Motor neuron (in vitro differentiated cells): Measurements from ENCODE around the gene ZSCAN25. TPM values are rescaled to one million over a fixed set of nuclear protein-coding genes. Genes with fewer than 3 reads are reported as not detected.

ENCODE experiments used
- ATAC-seq, 8 experiments: fragments of 200-7000 bp; cut with Tn5 transposase; replicated peaks in 6 of 8; 2 replicates each; pipeline ENCODE4 v1.8.0; 2021; ENCODE audit warnings: mild to moderate bottlenecking in 8 of 8, moderate library complexity in 8 of 8
- H3K27ac ChIP-seq, 2 donors: fragments of 250-450 bp; sonication (Bioruptor Pico); 2 replicates each; pipeline ENCODE4 v1.9.0; 2021; ENCODE audit warnings: antibody characterized with exemption in 2 of 2, mild to moderate bottlenecking in 2 of 2, moderate library complexity in 1 of 2
- H3K4me1 ChIP-seq, 2 donors: fragments of 250-450 bp; sonication (Bioruptor Pico); replicated peaks in 1 of 2; 2 replicates each; pipeline ENCODE4 v1.6.1; 2021; ENCODE audit warnings: antibody characterized with exemption in 2 of 2, mild to moderate bottlenecking in 2 of 2, moderate library complexity in 1 of 2
- H3K4me3 ChIP-seq, 5 donors: fragments of 250-450 bp; sonication (Bioruptor Pico); 2 replicates each; pipeline ENCODE4 v1.9.0; 2021; ENCODE audit warnings: antibody characterized with exemption in 5 of 5, mild to moderate bottlenecking in 5 of 5, moderate library complexity in 4 of 5
- WGBS, 10 experiments: fragments of 450-650 bp; shearing (Covaris generic); methylation state at CpG; one replicate each; pipeline ENCODE4 v1.0.0; 2022; 5-methylcytosine and 5-hydroxymethylcytosine counted together
- in situ Hi-C, 9 experiments: fragments of 400-800 bp; cut with MboI; loops; one replicate each; pipeline ENCODE4 v1.15.0; 2021; ENCODE audit warnings: low sequenced_read_pairs in 9 of 9, low pct_unique_long_range_greater_than_20kb in 2 of 9; ENCODE audit not compliant: unreplicated experiment in 9 of 9
- total RNA-seq, 8 experiments: library from RNA; unstranded; fragments of 300-600 nt; gene quantifications; 2 replicates each; pipeline versions ENCODE4 v1.2.3 to v1.2.4, GENCODE V29; 2022

Gene ZSCAN25
- total RNA-seq, 8 experiments from 2014 or later, result 8.2 to 22.4 (median 12.7) TPM

- WGBS, 10 experiments, result 20 to 100% (median 69%) methylated on average over 1 to 6 of the region's 34 CpGs; no CpG with 5 or more reads in 3 of the 10 experiments
- peak in 1 of 8 experiments; percentile 13 for ATAC-seq
Measured at GRCh38 chr7:99597762-99598501, 18.8 kb upstream of the ZSCAN25 start, which contains the start of gene TMEM225B. TSS of gene TMEM225B (plus strand) at chr7:99598267. CDS start at chr7:99604389, 6,122 bp downstream.

GRCh38 chr7:99599836-99600235 is 16.9 kb upstream of the ZSCAN25 start:
- no peak for ATAC-seq
- WGBS, 10 experiments, result 69 to 87% (median 80%) methylated on average over 1 to 4 of the region's 4 CpGs; no CpG with 5 or more reads in 7 of the 10 experiments
- Histone ChIP-seq H3K27ac (no peak overlapping the region), H3K4me3 (no peak overlapping the region), H3K4me1 (no peaks in the 10 kb centered on the region)
- in situ Hi-C loops, result no loop called here

More at GRCh38 chr7:99597762-99598501, 18.8 kb upstream of the ZSCAN25 start, which contains the start of gene TMEM225B:
- H3K4me3 ChIP-seq, result no peak within 1 kb of the TSS
- H3K4me1 ChIP-seq, result no peaks in the 10 kb centered on the region
- no peak within 1 kb of the TSS for H3K27ac ChIP-seq
- in situ Hi-C loops, result no loop called here

- Histone ChIP-seq H3K4me1 (no peaks in the 10 kb centered on the region), H3K4me3 (no peak overlapping the region), H3K27ac (no peak overlapping the region)
- ATAC-seq, result no peak
- in situ Hi-C loops, result no loop called here
- 20 to 100% (median 57%) methylated on average over 1 to 2 of the region's 7 CpGs; no CpG with 5 or more reads in 1 of the 10 experiments for WGBS, 10 experiments
Measured at GRCh38 chr7:99601656-99602310, 15.0 kb upstream of the ZSCAN25 start.

- no peak for ATAC-seq
- no peak overlapping the region for H3K27ac ChIP-seq
- in situ Hi-C loops, result no loop called here
- H3K4me3 ChIP-seq, result no peak overlapping the region
- H3K4me1 ChIP-seq, result no peaks in the 10 kb centered on the region
- WGBS, 10 experiments, result 0 to 100% (median 71%) methylated on average over 1 to 7 of the region's 7 CpGs; no CpG with 5 or more reads in 3 of the 10 experiments
Measured at GRCh38 chr7:99605527-99605926, 11.2 kb upstream of the ZSCAN25 start.

- Histone ChIP-seq H3K4me1 (no peaks in the 10 kb centered on the region), H3K4me3 (no peak overlapping the region), H3K27ac (no peak overlapping the region)
- in situ Hi-C loops, result no loop called here
- WGBS, 10 experiments, result 42 to 76% (median 60%) methylated on average over 1 to 7 of the region's 8 CpGs; no CpG with 5 or more reads in 3 of the 10 experiments
- ATAC-seq, result no peak
Measured at GRCh38 chr7:99606531-99606930, 10.2 kb upstream of the ZSCAN25 start.

GRCh38 chr7:99607548-99607947 is 9.2 kb upstream of the ZSCAN25 start:
- Histone ChIP-seq H3K4me1 (no peaks in the 10 kb centered on the region), H3K4me3 (no peak overlapping the region), H3K27ac (no peak overlapping the region)
- WGBS, 10 experiments, result 38 to 100% (median 71%) methylated on average over 1 to 5 of the region's 9 CpGs; no CpG with 5 or more reads in 7 of the 10 experiments
- no peak for ATAC-seq
- in situ Hi-C loops, result no loop called here

- Histone ChIP-seq H3K4me1 (peaks cover 4 to 10% of the 10 kb centered on the region in 2 donors), H3K27ac (no peak overlapping the region), H3K4me3 (no peak overlapping the region)
- 14 to 92% (median 50%) methylated on average over 1 to 3 of the region's 3 CpGs; no CpG with 5 or more reads in 1 of the 10 experiments for WGBS, 10 experiments
- in situ Hi-C loops, result no loop called here
- no peak for ATAC-seq
Measured at GRCh38 chr7:99614495-99614894, 2.3 kb upstream of the ZSCAN25 start.

- peak overlapping the region; percentile 74 to 100 (median 93) for H3K4me3 ChIP-seq
- peak overlapping the region in 1 of 2 donors; percentile 95 for H3K27ac ChIP-seq
- 83 to 100% (median 90%) methylated on average over 1 to 5 of the region's 5 CpGs; no CpG with 5 or more reads in 5 of the 10 experiments for WGBS, 10 experiments
- in situ Hi-C loops, result no loop called here
- H3K4me1 ChIP-seq, result peaks cover 4 to 10% of the 10 kb centered on the region in 2 donors
- no peak for ATAC-seq
Measured at GRCh38 chr7:99615989-99616358, 772 bp upstream of the ZSCAN25 start.

DNA sequence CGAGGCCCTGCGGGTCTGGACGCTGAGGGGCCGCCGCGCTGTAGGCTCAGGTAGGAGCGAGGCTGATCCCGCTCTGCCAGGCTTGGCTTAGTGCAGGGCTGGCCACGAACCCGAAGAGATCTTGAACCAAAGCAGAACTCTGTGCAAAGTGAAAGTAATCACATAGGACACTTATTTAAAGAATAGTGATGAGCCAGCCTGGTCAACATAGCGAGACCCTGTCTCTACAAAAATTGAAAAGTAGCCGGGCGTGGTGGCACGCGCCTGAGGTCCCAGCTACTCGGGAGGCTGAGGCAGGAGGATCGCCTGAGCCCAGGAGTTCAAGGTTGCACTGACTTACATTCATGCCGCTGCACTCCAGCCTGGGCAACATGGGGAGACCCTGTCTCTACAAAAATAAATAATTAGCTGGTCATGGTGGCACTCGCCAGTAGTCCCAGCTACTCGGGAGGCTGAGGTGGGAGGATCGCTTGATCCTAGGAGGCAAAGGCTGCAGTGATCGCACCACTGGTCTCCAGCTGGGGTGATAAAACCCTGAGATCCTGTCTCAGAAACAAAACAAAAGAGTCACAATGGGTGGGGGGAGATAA is 541 bp downstream of the ZSCAN25 start:
- WGBS, 10 experiments, result 14 to 67% (median 38%) methylated on average over 1 to 9 of the region's 22 CpGs; no CpG with 5 or more reads in 2 of the 10 experiments
- Histone ChIP-seq H3K4me3 (peak overlapping the region; percentile 74 to 100 (median 93)), H3K4me1 (peaks cover 4 to 10% of the 10 kb centered on the region in 2 donors), H3K27ac (peak overlapping the region; percentile 89 to 95)
- in situ Hi-C loops, result no loop called here
- peak in 1 of 8 experiments; percentile 46 for ATAC-seq

DNA sequence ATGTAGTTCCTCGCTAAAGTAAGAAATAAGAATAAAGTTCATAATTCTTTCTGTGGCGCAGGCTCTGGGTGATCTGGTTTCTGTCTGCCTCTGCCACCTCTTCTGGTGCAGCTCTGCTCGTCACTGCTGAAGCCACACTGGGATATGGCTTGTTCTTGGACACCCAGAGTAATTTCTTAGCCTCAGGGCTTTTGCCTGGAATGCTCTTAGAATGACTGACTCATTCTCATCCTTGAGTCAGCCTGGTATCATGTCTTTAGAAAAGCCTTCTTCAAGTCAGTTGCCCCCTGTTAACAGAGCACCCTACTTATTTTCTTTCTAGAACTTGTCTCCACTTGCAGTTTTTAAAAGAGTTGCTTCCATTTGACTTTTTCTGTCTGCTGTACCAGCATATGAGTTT is 2.0 kb downstream of the ZSCAN25 start:
- no peak overlapping the region for H3K27ac ChIP-seq
- WGBS, 10 experiments, result 50 to 100% (median 93%) methylated on average over 2 to 3 of the region's 3 CpGs; no CpG with 5 or more reads in 3 of the 10 experiments
- H3K4me1 ChIP-seq, result peaks cover 4 to 10% of the 10 kb centered on the region in 2 donors
- in situ Hi-C loops, result no loop called here
- peak in 1 of 8 experiments; percentile 18 for ATAC-seq
- H3K4me3 ChIP-seq, result no peak overlapping the region

GRCh38 chr7:99619571-99620130 is 2.9 kb downstream of the ZSCAN25 start:
- WGBS, 10 experiments, result 97 to 100% (median 100%) methylated on average over 2 to 5 of the region's 18 CpGs; no CpG with 5 or more reads in 3 of the 10 experiments
- Histone ChIP-seq H3K27ac (no peak overlapping the region), H3K4me3 (no peak overlapping the region), H3K4me1 (peaks cover 4 to 10% of the 10 kb centered on the region in 2 donors)
- ATAC-seq, result no peak
- in situ Hi-C loops, result no loop called here

DNA sequence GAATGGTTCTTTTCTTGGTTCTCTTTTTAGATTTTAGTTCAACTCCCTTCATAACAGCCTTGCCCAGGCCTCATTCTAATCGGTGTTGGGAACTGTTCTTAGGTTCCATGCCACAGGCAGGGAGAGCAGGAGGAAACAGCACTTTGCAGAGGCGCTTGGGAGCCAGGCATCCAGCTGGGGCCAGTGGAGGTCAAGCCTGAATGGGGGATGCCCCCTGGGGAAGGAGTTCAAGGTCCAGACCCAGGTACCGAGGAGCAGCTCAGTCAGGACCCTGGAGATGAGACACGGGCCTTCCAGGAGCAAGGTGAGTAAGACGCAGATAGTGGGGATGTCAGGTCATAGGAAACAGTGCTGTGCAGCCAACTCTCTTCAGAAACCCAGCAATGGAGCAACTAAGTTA is 4.5 kb downstream of the ZSCAN25 start:
- H3K4me3 ChIP-seq, result no peak overlapping the region
- peaks cover 4 to 7% of the 10 kb centered on the region in 2 donors for H3K4me1 ChIP-seq
- in situ Hi-C loops, result no loop called here
- H3K27ac ChIP-seq, result no peak overlapping the region
- WGBS, 10 experiments, result 80 to 100% (median 100%) methylated on average over 1 to 4 of the region's 5 CpGs; no CpG with 5 or more reads in 4 of the 10 experiments
- ATAC-seq, result no peak
